A549 (cell line): ENCODE measurements around the gene VAMP5.

Experiments used
- HOXA7 ChIP-seq: fragments of 250-450 bp; sonication (Bioruptor Pico); IDR thresholded peaks from 2 replicates; pipeline ENCODE4 v1.5.0; 2020; ENCODE audit warnings: mild to moderate bottlenecking, moderate library complexity
- POLR2A ChIP-seq: IDR thresholded peaks from 2 replicates; pipeline ENCODE4 v1.6.1; 2012; ENCODE audit warnings: mild to moderate bottlenecking, low read length
- POLR2AphosphoS2 ChIP-seq: conservative IDR thresholded peaks from 2 replicates; pipeline ENCODE4 v1.6.1; 2012; ENCODE audit warnings: low read length, improper control_type of control experiment, inconsistent platforms
- REST ChIP-seq: fragments of 200-600 bp; sonication (generic); IDR thresholded peaks from 2 replicates; pipeline ENCODE4 v1.6.1; 2016; ENCODE audit warnings: antibody characterized with exemption, mild to moderate bottlenecking, moderate library complexity
- TF ChIP-seq, protein P1 (sequence below): fragments of >200 bp; sonication (Bioruptor Twin); formaldehyde crosslinking; IDR thresholded peaks from 3 replicates; pipeline ENCODE4 v1.5.1; 2016

GRCh38 chr2:85619617-85620016 is 35.4 kb downstream of the VAMP5 start:
- TF ChIP-seq POLR2AphosphoS2 (no peak), REST (no peak), HOXA7 (CRISPR knock-in tag) (no peak), POLR2A (no peak)
- TF ChIP-seq, protein P1, sequence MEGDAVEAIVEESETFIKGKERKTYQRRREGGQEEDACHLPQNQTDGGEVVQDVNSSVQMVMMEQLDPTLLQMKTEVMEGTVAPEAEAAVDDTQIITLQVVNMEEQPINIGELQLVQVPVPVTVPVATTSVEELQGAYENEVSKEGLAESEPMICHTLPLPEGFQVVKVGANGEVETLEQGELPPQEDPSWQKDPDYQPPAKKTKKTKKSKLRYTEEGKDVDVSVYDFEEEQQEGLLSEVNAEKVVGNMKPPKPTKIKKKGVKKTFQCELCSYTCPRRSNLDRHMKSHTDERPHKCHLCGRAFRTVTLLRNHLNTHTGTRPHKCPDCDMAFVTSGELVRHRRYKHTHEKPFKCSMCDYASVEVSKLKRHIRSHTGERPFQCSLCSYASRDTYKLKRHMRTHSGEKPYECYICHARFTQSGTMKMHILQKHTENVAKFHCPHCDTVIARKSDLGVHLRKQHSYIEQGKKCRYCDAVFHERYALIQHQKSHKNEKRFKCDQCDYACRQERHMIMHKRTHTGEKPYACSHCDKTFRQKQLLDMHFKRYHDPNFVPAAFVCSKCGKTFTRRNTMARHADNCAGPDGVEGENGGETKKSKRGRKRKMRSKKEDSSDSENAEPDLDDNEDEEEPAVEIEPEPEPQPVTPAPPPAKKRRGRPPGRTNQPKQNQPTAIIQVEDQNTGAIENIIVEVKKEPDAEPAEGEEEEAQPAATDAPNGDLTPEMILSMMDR: no peak
